GM19467 (cell line): Measurements from ENCODE around the gene NAT10.
A peak's percentile ranks its signal among the peaks of the same experiment; 100 is the strongest.

ENCODE experiments used
- ATAC-seq: cut with Tn5 transposase; IDR thresholded peaks from one replicate; pipeline ENCODE4 v1.9.1; 2021; ENCODE audit warnings: mild to moderate bottlenecking, moderate library complexity; ENCODE audit not compliant: unreplicated experiment

The NAT10 gene

GRCh38 chr11:34148504-34149165, 43.2 kb downstream of the NAT10 start:
- ATAC-seq = no peak

- ATAC-seq = no peak
Measured at GRCh38 chr11:34149274-34149673, 43.8 kb downstream of the NAT10 start.

- no peak for ATAC-seq
Measured at GRCh38 chr11:34149786-34150185, 44.4 kb downstream of the NAT10 start.

GRCh38 chr11:34150494-34151151, 45.2 kb downstream of the NAT10 start:
- no peak for ATAC-seq

GRCh38 chr11:34151166-34151565, 45.7 kb downstream of the NAT10 start:
- ATAC-seq = no peak

- no peak for ATAC-seq
Measured at GRCh38 chr11:34151916-34152845, 46.8 kb downstream of the NAT10 start.

GRCh38 chr11:34154059-34154875, 48.8 kb downstream of the NAT10 start:
- peak; percentile 67 for ATAC-seq

GRCh38 chr11:34155057-34155756, 49.8 kb downstream of the NAT10 start:
- no peak for ATAC-seq

- no peak for ATAC-seq
Measured at GRCh38 chr11:34155757-34156062, 50.3 kb downstream of the NAT10 start.

GRCh38 chr11:34157163-34157562, 51.7 kb downstream of the NAT10 start:
- no peak for ATAC-seq

- no peak for ATAC-seq
Measured at GRCh38 chr11:34158661-34159060, 53.2 kb downstream of the NAT10 start.

GRCh38 chr11:34160049-34160721, 54.8 kb downstream of the NAT10 start:
- no peak for ATAC-seq

- no peak for ATAC-seq
Measured at GRCh38 chr11:34160791-34161190, 55.4 kb downstream of the NAT10 start.

- ATAC-seq = no peak
Measured at GRCh38 chr11:34161361-34161760, 55.9 kb downstream of the NAT10 start.

- no peak for ATAC-seq
Measured at GRCh38 chr11:34161812-34162492, 56.5 kb downstream of the NAT10 start.

GRCh38 chr11:34162493-34162820, 57.0 kb downstream of the NAT10 start:
- no peak for ATAC-seq

GRCh38 chr11:34162856-34163255, 57.4 kb downstream of the NAT10 start:
- no peak for ATAC-seq

- no peak for ATAC-seq
Measured at GRCh38 chr11:34165121-34165520, 59.7 kb downstream of the NAT10 start.

GRCh38 chr11:34165786-34166555, 60.5 kb downstream of the NAT10 start:
- ATAC-seq = no peak
